Measurements from ENCODE around the gene ATP6AP1.
A peak's percentile ranks its signal among the peaks of the same experiment; 100 is the strongest.

Gene ATP6AP1

GRCh38 chrX:154432210-154432609 is 3.7 kb downstream of the ATP6AP1 start:
- no peak overlapping the region for H3K27ac ChIP-seq (ENCODE audit: low read depth, low read length)
- peaks cover 30% of the 10 kb centered on the region; the same call in 1 of the 2 replicates for H3K9me3 ChIP-seq (ENCODE audit: control insufficient read depth, insufficient read depth, low read depth, low read length)
- peaks cover 31% of the 10 kb centered on the region for H3K36me3 ChIP-seq (ENCODE audit: control insufficient read depth, insufficient read depth, low read length)
- H3K27me3 ChIP-seq (ENCODE audit: control insufficient read depth, insufficient read depth, low read length), result no peaks in the 10 kb centered on the region
- H3K4me1 ChIP-seq (ENCODE audit: control insufficient read depth, insufficient read depth, low read length), result peaks cover 19% of the 10 kb centered on the region; the same call in 1 of the 2 replicates
- no peak overlapping the region for H3K9ac ChIP-seq (ENCODE audit: low read length)
- H3K4me3 ChIP-seq (ENCODE audit: low read depth, low read length), result no peak overlapping the region

DNA sequence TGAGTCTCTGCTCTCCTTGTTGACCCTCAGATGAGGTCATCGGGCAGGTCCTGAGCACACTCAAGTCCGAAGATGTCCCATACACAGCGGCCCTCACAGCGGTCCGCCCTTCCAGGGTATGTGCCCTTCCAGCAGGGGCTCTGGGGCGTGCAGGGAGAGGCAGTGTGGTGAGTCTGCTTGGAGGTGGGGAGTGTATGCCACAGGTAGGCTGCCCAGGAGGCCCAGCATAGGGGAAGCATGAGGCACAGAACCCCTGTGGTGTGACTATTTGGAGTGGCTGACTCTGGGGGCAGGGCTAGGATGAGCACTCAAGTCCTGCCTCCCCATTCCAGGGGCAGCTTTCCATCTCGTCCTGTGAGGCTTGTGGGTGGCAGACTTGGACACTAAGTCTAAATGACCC is 5.1 kb downstream of the ATP6AP1 start:
- no peak overlapping the region for H3K9ac ChIP-seq (ENCODE audit: low read length)
- peaks cover 32% of the 10 kb centered on the region for H3K36me3 ChIP-seq (ENCODE audit: control insufficient read depth, insufficient read depth, low read length)
- H3K9me3 ChIP-seq (ENCODE audit: control insufficient read depth, insufficient read depth, low read depth, low read length), result peaks cover 30% of the 10 kb centered on the region; the same call in 1 of the 2 replicates
- no peak overlapping the region for H3K4me3 ChIP-seq (ENCODE audit: low read depth, low read length)
- no peak overlapping the region for H3K27ac ChIP-seq (ENCODE audit: low read depth, low read length)
- H3K4me1 ChIP-seq (ENCODE audit: control insufficient read depth, insufficient read depth, low read length), result peaks cover 27% of the 10 kb centered on the region; the same call in 1 of the 2 replicates
- no peaks in the 10 kb centered on the region for H3K27me3 ChIP-seq (ENCODE audit: control insufficient read depth, insufficient read depth, low read length)

DNA sequence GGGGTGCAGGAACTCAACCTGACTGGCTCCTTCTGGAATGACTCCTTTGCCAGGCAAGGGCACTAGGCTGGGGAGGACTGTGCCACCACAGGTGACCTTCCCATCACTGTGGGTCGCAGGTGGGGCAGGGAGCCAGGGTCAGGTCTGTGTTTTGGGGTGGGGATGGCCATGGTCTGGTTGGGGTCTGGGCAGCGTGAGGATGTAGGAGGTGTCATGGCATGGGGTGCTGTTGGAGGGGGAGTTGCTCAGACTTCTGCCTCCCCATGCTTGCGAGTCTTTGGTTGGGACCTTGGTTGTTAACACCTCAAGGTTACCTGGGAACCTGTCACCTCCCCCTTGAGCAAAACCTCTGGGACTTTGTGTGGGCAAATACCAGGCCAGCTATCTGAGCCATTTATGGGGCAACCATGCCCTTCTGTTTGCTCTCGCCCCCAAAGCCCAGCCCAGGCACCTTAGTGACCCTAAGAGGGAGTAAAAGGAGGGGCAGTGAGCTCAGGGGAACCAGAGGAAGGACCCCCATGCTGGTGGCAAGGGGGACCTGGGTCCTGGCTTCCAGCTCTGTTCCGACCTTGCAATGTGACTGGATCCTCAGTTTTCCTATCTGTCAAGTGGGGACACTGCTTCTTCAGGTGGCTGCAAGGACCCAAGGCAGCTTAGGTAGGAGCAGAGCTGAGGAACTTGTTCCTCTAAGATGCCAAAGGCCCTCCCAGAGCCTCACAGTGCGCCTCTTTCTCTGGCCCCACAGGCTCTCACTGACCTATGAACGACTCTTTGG is 6.1 kb downstream of the ATP6AP1 start:
- peaks cover 39% of the 10 kb centered on the region for H3K36me3 ChIP-seq (ENCODE audit: control insufficient read depth, insufficient read depth, low read length)
- no peak overlapping the region for H3K4me3 ChIP-seq (ENCODE audit: low read depth, low read length)
- no peaks in the 10 kb centered on the region for H3K27me3 ChIP-seq (ENCODE audit: control insufficient read depth, insufficient read depth, low read length)
- peaks cover 27% of the 10 kb centered on the region; the same call in 1 of the 2 replicates for H3K4me1 ChIP-seq (ENCODE audit: control insufficient read depth, insufficient read depth, low read length)
- H3K9ac ChIP-seq (ENCODE audit: low read length), result no peak overlapping the region
- no peak overlapping the region for H3K27ac ChIP-seq (ENCODE audit: low read depth, low read length)
- peaks cover 30% of the 10 kb centered on the region; the same call in 1 of the 2 replicates for H3K9me3 ChIP-seq (ENCODE audit: control insufficient read depth, insufficient read depth, low read depth, low read length)

DNA sequence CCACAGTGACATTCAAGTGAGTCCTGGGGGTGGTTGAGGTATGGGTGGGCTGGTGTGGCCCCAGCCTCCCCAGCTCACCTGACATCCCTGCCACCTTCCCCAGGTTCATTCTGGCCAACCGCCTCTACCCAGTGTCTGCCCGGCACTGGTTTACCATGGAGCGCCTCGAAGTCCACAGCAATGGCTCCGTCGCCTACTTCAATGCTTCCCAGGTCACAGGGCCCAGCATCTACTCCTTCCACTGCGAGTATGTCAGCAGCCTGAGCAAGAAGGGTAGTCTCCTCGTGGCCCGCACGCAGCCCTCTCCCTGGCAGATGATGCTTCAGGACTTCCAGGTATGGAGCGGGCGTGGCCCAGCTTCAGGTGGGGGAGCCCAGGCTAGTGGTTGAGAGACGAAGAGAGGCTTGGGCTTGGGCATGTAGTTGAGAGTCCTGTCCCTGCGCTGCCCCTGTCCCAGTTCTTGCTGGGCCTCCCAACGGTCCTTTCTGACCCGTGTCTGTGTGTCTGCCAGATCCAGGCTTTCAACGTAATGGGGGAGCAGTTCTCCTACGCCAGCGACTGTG is 6.8 kb downstream of the ATP6AP1 start:
- Histone ChIP-seq H3K4me3 (ENCODE audit: low read depth, low read length) (no peak overlapping the region), H3K27ac (ENCODE audit: low read depth, low read length) (no peak overlapping the region), H3K9ac (ENCODE audit: low read length) (no peak overlapping the region), H3K27me3 (ENCODE audit: control insufficient read depth, insufficient read depth, low read length) (no peaks in the 10 kb centered on the region), H3K36me3 (ENCODE audit: control insufficient read depth, insufficient read depth, low read length) (peaks cover 45% of the 10 kb centered on the region), H3K9me3 (ENCODE audit: control insufficient read depth, insufficient read depth, low read depth, low read length) (peaks cover 33% of the 10 kb centered on the region; the same call in 1 of the 2 replicates), H3K4me1 (ENCODE audit: control insufficient read depth, insufficient read depth, low read length) (peaks cover 27% of the 10 kb centered on the region; the same call in 1 of the 2 replicates)

DNA sequence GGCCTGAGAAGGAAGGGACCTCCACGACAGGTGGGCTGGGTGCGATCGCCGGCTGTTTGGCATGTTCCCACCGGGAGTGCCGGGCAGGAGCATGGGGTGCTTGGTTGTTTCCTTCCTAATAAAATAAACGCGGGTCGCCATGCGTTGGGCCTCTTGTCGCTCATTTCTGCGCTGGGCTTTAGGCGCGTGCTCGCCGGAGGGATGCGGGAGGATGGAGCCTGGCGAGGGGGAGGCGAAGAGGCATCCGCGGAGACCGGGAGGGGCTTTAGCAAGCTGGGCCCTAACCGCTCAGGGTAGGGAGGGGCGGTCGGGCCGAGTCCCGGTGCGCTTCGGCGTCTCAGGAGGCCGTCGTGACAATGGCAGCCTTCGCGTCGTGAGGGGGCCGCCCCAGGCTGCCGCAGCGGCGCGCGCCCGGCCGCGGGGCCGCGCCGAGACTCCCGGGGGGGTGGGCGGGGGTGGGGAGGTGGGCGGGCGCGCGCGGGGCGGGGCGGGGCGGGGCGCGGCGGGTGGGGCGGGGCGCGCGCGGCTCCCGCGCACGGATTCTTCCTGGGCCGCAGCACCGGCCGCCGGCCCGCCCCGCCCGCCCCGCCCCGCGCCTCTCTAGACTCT is 8.0 kb downstream of the ATP6AP1 start:
- Histone ChIP-seq H3K4me3 (ENCODE audit: low read depth, low read length) (peak overlapping the region; percentile 75), H3K9ac (ENCODE audit: low read length) (peak overlapping the region; percentile 86), H3K4me1 (ENCODE audit: control insufficient read depth, insufficient read depth, low read length) (peaks cover 19% of the 10 kb centered on the region; the same call in 1 of the 2 replicates), H3K27me3 (ENCODE audit: control insufficient read depth, insufficient read depth, low read length) (no peaks in the 10 kb centered on the region), H3K27ac (ENCODE audit: low read depth, low read length) (peak overlapping the region; percentile 89; the same call in 1 of the 2 replicates), H3K36me3 (ENCODE audit: control insufficient read depth, insufficient read depth, low read length) (peaks cover 57% of the 10 kb centered on the region), H3K9me3 (ENCODE audit: control insufficient read depth, insufficient read depth, low read depth, low read length) (peaks cover 35% of the 10 kb centered on the region; the same call in 1 of the 2 replicates)

DNA sequence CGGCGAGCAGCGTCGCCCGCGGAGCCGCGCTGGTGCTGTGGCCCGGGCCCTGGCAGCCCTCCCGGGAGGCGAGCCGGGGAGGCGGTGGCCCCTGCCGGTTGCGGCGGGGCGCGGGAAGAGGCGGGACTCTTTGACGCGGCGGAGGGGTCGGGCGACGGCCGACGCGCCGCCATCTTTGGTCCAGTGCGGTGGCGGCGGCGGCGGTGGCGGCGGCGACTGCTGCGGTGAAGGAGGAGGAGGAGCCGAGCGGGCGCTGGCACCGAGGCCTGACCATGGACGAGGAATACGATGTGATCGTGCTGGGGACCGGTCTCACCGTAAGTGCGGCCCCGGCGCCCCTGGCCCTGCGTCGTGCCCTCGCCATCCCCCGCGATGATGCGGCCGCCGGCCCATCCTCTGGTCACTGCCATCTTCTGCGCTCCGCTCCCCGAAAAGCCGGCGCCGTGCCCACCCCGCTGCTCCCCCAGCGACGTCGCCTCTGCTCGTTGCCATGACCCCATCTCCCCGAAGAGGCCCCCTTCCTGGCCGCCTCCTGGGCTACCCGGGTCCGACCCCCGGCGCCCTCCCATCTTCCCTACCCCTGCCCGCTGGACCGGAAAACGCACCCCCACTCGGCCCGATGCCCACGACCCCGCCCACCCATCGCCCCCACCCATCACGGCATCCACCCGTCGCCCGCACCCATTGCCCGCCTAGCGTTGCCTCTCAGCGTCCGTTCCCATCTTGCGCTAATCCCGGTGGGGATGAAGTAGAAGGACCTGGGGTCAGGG is 8.7 kb downstream of the ATP6AP1 start, which contains the start of gene GDI1:
GDI1 (plus strand) TSS at position 172 of the 770 bp plus-strand sequence; CDS start at position 273, 101 bp downstream.
- Histone ChIP-seq H3K9me3 (ENCODE audit: control insufficient read depth, insufficient read depth, low read depth, low read length) (peaks cover 36% of the 10 kb centered on the region; the same call in 1 of the 2 replicates), H3K4me3 (ENCODE audit: low read depth, low read length) (peak within 1 kb of the TSS; percentile 75), H3K27ac (ENCODE audit: low read depth, low read length) (peak within 1 kb of the TSS; percentile 89; the same call in 1 of the 2 replicates), H3K27me3 (ENCODE audit: control insufficient read depth, insufficient read depth, low read length) (no peaks in the 10 kb centered on the region), H3K9ac (ENCODE audit: low read length) (peak within 1 kb of the TSS; percentile 86), H3K36me3 (ENCODE audit: control insufficient read depth, insufficient read depth, low read length) (peaks cover 57% of the 10 kb centered on the region), H3K4me1 (ENCODE audit: control insufficient read depth, insufficient read depth, low read length) (peaks cover 17% of the 10 kb centered on the region; the same call in 1 of the 2 replicates)

GRCh38 chrX:154437971-154438893 is 9.8 kb downstream of the ATP6AP1 start:
- peaks cover 20% of the 10 kb centered on the region; the same call in 1 of the 2 replicates for H3K4me1 ChIP-seq (ENCODE audit: control insufficient read depth, insufficient read depth, low read length)
- no peak overlapping the region for H3K27ac ChIP-seq (ENCODE audit: low read depth, low read length)
- peaks cover 32% of the 10 kb centered on the region; the same call in 1 of the 2 replicates for H3K9me3 ChIP-seq (ENCODE audit: control insufficient read depth, insufficient read depth, low read depth, low read length)
- H3K27me3 ChIP-seq (ENCODE audit: control insufficient read depth, insufficient read depth, low read length), result no peaks in the 10 kb centered on the region
- peaks cover 53% of the 10 kb centered on the region for H3K36me3 ChIP-seq (ENCODE audit: control insufficient read depth, insufficient read depth, low read length)
- H3K9ac ChIP-seq (ENCODE audit: low read length), result peak overlapping the region; percentile 52
- H3K4me3 ChIP-seq (ENCODE audit: low read depth, low read length), result peak overlapping the region; percentile 75

DNA sequence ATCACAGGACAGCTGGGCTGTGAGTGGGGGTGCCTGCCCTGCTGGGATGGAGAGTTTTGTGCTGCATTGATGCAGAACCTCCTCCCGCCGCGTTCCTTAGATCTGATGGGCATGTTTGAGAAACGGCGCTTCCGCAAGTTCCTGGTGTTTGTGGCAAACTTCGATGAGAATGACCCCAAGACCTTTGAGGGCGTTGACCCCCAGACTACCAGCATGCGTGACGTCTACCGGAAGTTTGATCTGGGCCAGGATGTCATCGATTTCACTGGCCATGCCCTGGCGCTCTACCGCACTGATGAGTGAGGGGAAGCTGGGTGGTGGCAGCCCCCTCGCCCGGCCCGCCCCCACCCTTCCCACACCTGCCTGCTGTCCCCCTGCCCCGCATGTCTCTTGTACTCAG is 11.4 kb downstream of the ATP6AP1 start:
- no peaks in the 10 kb centered on the region for H3K27me3 ChIP-seq (ENCODE audit: control insufficient read depth, insufficient read depth, low read length)
- no peak overlapping the region for H3K4me3 ChIP-seq (ENCODE audit: low read depth, low read length)
- H3K9me3 ChIP-seq (ENCODE audit: control insufficient read depth, insufficient read depth, low read depth, low read length), result peaks cover 28% of the 10 kb centered on the region; the same call in 1 of the 2 replicates
- H3K4me1 ChIP-seq (ENCODE audit: control insufficient read depth, insufficient read depth, low read length), result peaks cover 20% of the 10 kb centered on the region; the same call in 1 of the 2 replicates
- no peak overlapping the region for H3K27ac ChIP-seq (ENCODE audit: low read depth, low read length)
- no peak overlapping the region for H3K9ac ChIP-seq (ENCODE audit: low read length)
- peaks cover 39% of the 10 kb centered on the region for H3K36me3 ChIP-seq (ENCODE audit: control insufficient read depth, insufficient read depth, low read length)

- Histone ChIP-seq H3K4me3 (ENCODE audit: low read depth, low read length) (no peak overlapping the region), H3K27me3 (ENCODE audit: control insufficient read depth, insufficient read depth, low read length) (no peaks in the 10 kb centered on the region), H3K27ac (ENCODE audit: low read depth, low read length) (no peak overlapping the region), H3K4me1 (ENCODE audit: control insufficient read depth, insufficient read depth, low read length) (peaks cover 20% of the 10 kb centered on the region; the same call in 1 of the 2 replicates), H3K36me3 (ENCODE audit: control insufficient read depth, insufficient read depth, low read length) (peaks cover 44% of the 10 kb centered on the region), H3K9ac (ENCODE audit: low read length) (no peak overlapping the region), H3K9me3 (ENCODE audit: control insufficient read depth, insufficient read depth, low read depth, low read length) (peaks cover 31% of the 10 kb centered on the region; the same call in 1 of the 2 replicates)
Observed at GRCh38 chrX:154440623-154441357, 12.3 kb downstream of the ATP6AP1 start.

Measured in HUES6 (cell line).